Posterior cingulate gyrus (tissue), 11 donors: Measurements from ENCODE around the gene CUBN.

Experiments
- DNase-seq, 10 donors: peaks; one replicate each; pipeline versions ENCODE4 v3.0.0 to v3.0.0-alpha.2; 2020 to 2021; ENCODE audit warnings: mixed read lengths in 3 of 10
- intact Hi-C: fragments of 100-400 bp; cut with DNase I; formaldehyde crosslinking; loops from one replicate; pipeline ENCODE4 v1.15.1; 2023

CUBN gene

GRCh38 chr10:16934461-16934860 is 195.2 kb downstream of the CUBN start:
- DNase-seq: no peak
- intact Hi-C loops: no loop called here

GRCh38 chr10:16933783-16934182 is 195.8 kb downstream of the CUBN start:
- no peak for DNase-seq
- intact Hi-C loops: no loop called here

- intact Hi-C loops: no loop called here
- no peak for DNase-seq
Observed at GRCh38 chr10:16931930-16932329, 197.7 kb downstream of the CUBN start.

GRCh38 chr10:16930540-16930939 is 199.1 kb downstream of the CUBN start:
- DNase-seq: no peak
- intact Hi-C loops: no loop called here

- intact Hi-C loops: no loop called here
- no peak for DNase-seq
Observed at GRCh38 chr10:16929069-16929468, 200.5 kb downstream of the CUBN start.

- no peak for DNase-seq
- intact Hi-C loops: no loop called here
Observed at GRCh38 chr10:16927546-16927945, 202.1 kb downstream of the CUBN start.

GRCh38 chr10:16923726-16924125 is 205.9 kb downstream of the CUBN start:
- intact Hi-C loops: no loop called here
- no peak for DNase-seq

- DNase-seq: no peak
- intact Hi-C loops: no loop called here
Observed at GRCh38 chr10:16923309-16923708, 206.3 kb downstream of the CUBN start.

- DNase-seq: no peak
- intact Hi-C loops: no loop called here
Observed at GRCh38 chr10:16919121-16919982, 210.3 kb downstream of the CUBN start.

GRCh38 chr10:16916496-16916895 is 213.1 kb downstream of the CUBN start:
- intact Hi-C loops: no loop called here
- no peak for DNase-seq

GRCh38 chr10:16915300-16915699 is 214.3 kb downstream of the CUBN start:
- intact Hi-C loops: no loop called here
- no peak for DNase-seq

GRCh38 chr10:16913266-16913665 is 216.3 kb downstream of the CUBN start:
- DNase-seq: no peak

GRCh38 chr10:16910793-16911164 is 218.8 kb downstream of the CUBN start:
- DNase-seq: no peak
- intact Hi-C loops: no loop called here

More at GRCh38 chr10:16913266-16913665, 216.3 kb downstream of the CUBN start:
- intact Hi-C loops: no loop called here

- intact Hi-C loops: no loop called here
- no peak for DNase-seq
Observed at GRCh38 chr10:16909961-16910792, 219.4 kb downstream of the CUBN start.

GRCh38 chr10:16909271-16909767 is 220.3 kb downstream of the CUBN start:
- no peak for DNase-seq
- intact Hi-C loops: no loop called here

- no peak for DNase-seq
- intact Hi-C loops: no loop called here
Observed at GRCh38 chr10:16907687-16908086, 221.9 kb downstream of the CUBN start.

- DNase-seq: no peak
- intact Hi-C loops: no loop called here
Observed at GRCh38 chr10:16905320-16905719, 224.3 kb downstream of the CUBN start.

- intact Hi-C loops: no loop called here
- no peak for DNase-seq
Observed at GRCh38 chr10:16904639-16905061, 225.0 kb downstream of the CUBN start.

- intact Hi-C loops: no loop called here
- no peak for DNase-seq
Observed at GRCh38 chr10:16904049-16904448, 225.6 kb downstream of the CUBN start.

GRCh38 chr10:16902606-16903005 is 227.0 kb downstream of the CUBN start:
- DNase-seq: no peak
- intact Hi-C loops: no loop called here

GRCh38 chr10:16901106-16901505 is 228.5 kb downstream of the CUBN start:
- intact Hi-C loops: no loop called here

GRCh38 chr10:16896993-16897392 is 232.6 kb downstream of the CUBN start:
- intact Hi-C loops: no loop called here

More at GRCh38 chr10:16901106-16901505, 228.5 kb downstream of the CUBN start:
- DNase-seq: no peak

More at GRCh38 chr10:16896993-16897392, 232.6 kb downstream of the CUBN start:
- no peak for DNase-seq
